ENCODE measurements around the gene CLEC2D.
"Not testable (repeated sequence)": the region's sequence is repeated elsewhere in the genome, so short reads cannot be mapped to it uniquely, and the experiment has no call there.

CLEC2D gene

DNA sequence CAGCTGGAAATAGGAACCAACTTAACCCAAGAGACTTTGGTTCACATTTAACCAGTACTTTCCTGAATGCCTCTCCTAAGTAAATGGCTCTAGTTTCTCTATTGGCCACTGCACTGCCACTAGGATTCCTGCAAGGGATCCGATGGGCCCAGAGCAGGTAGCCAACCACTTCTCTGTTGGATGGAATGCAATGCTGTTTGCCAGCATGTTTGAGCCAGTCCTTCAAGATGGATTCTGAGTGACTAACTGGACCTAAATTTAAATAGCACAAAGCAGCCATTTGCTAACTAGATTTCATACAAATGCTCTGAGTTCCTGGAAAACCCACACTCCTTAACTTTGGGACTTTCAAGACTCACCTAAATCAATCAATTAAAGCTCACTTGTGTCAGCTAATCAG lies 9.5 kb upstream of the CLEC2D start:
- no peak for FAIRE-seq

DNA sequence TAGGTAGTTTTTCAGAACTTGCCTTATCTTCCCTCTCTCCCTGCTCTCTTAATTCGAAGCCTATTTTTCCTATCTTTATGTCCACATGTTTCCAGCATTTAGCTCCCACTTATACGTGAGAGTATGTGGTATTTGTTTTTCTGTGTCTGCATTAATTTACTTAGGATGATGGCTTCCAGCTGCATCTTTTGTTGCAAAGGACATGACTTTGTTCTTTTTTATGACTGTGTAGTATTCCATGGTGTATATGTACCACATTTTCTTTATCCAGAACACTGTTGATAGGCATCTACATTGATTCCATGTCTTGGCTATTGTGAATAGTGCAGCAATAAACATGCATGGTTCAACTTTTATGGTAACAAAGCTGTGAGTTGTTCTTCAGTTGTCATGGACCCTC lies 7.8 kb upstream of the CLEC2D start:
- no peak for FAIRE-seq

DNA sequence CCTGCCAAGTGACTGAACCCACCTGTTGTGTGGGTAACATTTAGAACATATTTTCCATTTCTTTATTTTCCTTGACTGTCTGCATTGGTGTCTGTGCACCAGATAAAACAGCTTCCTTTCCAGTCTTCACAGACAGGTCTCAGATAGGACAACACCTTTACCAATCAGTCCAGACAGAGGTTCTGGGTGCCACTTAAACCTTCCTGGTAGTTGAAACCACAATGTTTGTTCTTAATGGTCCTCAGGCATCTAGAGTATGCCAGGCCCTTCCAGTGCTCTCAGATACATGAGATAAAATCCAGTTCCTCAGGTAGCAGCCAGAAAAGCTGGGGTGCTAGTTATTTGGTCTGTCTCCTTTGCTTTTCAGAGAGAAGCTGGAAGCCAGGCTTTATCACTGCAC lies 7.0 kb upstream of the CLEC2D start:
- no peak for FAIRE-seq

DNA sequence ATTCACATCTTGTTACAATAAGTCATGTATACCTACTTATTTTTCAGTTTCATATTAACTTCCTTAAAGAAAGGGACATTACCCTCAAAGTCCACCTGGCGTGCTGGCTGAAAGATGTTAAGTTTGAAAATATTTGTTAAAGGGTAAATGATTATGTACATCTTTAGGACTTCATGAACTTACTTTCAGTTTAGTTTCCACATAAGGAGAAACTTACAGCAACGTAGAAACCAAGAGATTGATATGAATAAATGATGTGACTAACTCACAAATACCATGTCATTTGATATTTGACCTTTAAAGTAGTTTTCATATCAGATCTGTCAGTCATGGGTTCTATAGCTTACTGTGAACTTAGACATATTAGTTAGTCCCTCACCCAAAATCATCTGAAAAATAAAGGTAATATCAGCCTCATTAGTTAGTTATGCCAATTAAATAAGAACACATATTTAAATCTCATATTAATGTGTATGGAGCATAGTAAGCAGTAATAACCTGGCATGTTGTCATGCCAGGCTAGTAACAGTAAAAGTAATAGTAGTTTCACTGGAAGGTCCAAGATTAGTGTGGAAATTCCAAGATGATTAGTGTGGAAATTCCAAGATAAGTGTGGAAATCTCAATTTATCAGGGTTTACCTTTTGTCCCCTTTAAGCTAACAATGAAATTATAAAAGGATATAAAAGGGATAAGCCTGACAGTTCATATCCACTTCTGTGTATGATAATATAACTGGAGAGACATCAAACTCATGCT lies 1.9 kb upstream of the CLEC2D start:
- FAIRE-seq = no peak

DNA sequence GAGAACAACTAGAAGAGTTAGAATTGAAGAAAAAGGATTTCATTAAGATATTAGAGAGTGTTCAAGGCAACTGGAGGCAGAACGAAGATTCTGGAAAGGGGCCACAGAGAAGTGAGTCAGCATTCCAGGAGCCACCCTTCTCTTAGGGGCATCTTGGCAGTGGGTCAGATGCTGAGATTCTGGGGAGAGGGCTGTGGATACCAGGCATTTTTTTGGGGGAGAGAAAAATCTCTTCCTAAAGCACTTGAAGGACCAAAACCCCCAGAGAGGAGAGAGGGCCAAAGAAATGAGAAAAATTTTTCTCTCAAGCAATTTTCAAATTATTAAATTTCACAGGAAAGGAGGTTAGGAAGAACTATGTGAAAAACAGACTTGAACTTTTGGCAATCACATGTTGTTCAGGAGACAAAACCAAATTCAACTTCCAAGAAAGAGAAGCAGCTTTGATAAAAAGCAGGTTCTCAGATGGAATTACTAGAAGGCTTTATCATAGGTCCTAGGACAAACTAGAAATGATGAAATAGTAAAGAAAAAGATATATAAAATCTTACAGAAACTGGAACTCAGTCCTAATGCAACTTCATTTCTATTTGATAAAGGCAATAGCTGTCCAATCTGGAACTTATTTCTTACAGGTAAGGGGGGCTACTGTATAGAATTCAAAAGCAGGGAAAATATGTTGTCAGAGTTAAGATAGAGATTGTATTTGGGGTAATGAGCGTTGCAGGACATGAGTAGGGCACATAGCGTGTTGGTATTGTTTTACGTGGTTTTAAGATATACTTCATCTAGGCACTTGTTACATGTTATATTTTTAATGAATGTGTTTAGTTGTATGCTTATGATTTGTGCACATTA lies 1.1 kb upstream of the CLEC2D start:
- FAIRE-seq = no peak

DNA sequence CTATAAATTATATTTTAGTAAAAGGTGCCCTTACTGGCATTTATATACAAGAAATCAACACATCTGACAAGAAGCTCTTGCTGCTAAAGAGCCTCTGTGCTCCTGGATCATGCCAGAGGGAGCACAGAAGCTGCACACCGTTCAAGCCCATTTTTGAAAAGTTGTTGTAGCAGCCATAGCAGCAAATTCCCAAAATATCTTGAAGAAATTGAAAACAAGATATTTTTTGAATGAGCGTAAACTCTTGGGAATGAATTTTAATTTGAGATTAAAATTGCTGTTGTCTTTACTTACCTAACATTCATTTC lies 540 bp upstream of the CLEC2D start:
- no peak for FAIRE-seq

DNA sequence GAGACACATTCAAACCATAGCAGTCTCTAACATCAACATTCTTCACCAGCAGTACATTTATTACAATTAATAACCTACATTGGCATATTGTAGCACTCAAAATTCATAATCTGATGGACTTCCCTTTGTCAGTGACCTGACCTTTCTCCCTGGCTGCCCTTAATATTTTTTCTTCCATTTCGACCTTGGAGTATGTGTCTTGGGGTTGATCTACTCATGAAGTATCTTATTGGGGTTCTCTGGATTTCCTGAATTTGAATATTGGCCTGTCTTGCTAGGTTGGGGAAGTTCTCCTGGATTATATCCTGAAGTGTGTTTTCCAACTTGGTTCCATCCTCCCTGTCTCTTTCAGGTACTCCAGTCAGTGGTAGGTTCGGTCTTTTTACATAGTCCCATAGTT lies 2.8 kb downstream of the CLEC2D start:
- FAIRE-seq = not testable (repeated sequence)

DNA sequence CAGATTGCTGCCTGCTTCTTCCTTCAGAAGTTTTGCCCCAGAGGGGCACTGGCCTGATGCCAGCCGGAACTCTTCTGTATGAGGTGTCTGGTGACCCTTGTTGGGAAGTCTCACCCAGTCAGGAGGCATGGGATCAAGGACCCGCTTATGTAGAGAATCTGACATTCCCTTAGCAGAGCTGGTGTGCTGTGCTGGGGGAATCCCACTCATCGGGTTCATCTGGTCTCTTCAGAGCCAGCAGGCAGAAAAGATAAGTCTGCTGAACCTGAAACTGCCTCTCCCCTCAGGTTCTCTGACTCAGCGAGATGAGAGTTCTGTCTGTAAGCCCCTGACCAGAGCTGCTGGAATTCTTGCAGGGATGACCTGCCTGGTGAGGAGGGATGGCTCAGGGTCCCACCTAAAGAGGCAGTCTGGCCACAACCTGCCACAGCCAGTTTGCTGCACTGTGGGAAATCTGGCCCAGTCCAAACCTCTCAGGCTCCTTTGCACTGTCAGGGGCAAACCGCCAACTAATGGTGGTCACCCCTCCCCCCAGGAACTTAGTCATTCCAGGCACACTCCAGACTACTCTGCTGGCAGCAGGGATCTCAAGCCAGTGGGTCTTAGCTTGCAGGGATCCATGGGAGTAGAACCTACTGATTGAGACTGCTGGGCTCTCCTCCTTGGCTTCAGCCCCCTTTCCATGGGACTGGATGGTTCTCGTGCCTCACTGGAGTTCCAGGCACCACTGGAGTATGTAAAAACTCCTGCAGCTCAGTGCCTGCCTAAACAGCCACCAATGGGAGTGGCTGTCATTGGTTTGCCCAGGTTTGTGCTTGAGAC lies 4.1 kb downstream of the CLEC2D start:
- no peak for FAIRE-seq

DNA sequence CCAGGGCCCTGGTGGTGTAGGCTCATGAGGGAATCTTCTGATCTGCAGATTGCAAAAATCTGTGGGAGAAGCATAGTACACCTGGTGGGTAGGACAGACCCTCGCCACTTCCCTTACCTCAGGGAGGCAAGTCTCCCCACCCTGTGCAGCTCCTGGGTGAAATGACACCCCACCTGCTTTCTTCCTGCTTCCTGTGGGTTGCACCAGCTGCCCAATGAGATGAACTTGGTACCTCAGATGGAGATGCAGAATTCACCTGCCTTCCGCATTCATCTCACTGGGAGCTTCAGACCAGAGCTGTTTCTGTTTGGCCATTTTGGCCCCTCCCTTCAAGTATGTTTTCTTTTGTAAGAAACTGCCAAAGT lies 4.7 kb downstream of the CLEC2D start:
- FAIRE-seq = no peak

DNA sequence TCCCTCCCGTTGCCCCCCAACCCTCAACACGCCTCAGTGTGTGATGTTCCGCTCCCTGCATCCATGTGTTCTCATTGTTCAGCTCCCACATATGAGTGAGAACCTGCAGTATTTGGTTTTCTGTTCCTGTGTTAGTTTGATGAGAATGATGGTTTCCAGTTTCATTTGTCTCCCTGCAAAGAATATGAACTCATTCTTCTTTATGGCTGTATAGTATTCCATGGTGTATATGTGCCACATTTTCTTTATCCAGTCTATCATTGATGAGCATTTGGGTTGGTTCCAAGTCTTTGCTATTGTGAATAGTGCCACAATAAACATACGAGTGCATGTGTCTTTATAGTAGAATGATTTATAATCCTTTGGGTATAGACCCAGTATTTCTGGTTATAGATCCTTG lies 13.0 kb downstream of the CLEC2D start:
- FAIRE-seq = not testable (repeated sequence)

DNA sequence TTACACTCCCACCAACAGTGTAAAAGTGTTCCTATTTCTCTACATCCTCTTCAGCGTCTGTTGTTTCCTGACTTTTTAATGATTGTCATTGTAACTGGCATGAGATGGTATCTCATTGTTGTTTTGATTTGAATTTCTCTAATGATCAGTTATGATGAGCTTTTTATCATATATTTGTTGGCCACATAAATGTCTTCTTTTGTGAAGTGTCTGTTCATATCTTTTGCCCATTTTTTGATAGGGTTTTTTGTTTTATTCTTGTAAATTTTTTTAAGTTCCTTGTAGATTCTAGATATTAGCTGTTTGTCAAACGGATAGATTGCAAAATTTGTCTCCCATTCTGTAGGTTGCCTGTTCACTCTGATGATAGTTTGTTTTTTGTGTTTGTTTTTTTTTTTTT lies 13.4 kb downstream of the CLEC2D start:
- FAIRE-seq = peak; percentile 40

DNA sequence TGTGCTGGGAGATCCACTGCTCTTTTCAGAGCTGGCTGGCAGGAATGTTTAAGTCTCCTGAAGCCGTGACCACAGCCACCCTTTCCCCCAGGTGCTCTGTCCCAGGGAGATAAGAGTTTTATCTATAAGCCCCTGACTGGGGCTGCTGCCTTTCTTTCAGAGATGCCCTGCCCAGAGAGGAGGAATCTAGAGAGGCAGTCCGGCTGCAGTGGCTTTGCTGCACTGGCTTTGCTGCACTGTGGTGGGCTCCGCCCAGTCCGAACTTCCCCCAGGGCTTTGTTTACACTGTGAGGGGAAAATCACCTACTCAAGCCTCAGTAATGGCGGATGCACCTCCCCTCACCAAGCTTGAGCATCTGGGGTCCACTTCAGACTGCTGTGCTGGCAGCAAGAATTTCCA lies 15.9 kb downstream of the CLEC2D start:
- not testable (repeated sequence) for FAIRE-seq

DNA sequence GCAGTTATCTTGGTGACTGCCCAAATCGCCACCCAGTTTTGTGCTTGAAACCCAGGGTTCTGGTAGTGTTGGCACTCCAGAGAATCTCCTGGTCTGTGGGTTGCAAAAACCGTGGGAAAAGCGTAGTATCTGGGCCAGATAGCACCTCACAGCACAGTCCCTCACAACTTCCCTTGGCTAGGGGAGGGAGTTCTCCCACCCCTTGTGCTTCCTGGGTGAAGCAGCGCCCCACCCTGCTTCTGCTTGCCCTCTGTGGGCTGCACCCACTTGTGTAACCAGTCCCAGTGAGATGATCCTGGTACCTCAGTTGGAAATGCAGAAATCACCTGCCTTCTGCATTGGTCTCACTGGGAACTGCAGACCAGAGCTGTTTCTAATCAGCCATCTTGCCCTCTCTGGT lies 16.4 kb downstream of the CLEC2D start:
- FAIRE-seq = no peak

DNA sequence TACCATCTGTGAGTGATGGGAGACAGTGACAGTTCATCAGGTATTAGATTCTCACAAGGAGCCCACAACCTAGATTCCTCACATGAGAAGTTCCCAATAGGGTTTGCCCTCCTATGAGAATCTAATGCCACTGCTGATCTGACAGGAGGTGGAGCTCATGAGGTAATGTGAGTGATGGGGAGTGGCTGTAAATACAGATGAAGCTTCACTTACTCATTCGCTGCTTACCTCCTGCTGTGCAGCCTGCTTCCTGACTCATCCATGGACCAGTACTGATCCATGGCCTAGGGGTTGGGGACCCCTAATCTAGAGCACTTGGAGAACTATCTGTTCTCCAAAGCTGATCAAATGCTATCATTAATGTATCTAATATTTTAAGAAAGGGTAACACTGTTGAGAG lies 17.7 kb downstream of the CLEC2D start:
- no peak for FAIRE-seq

DNA sequence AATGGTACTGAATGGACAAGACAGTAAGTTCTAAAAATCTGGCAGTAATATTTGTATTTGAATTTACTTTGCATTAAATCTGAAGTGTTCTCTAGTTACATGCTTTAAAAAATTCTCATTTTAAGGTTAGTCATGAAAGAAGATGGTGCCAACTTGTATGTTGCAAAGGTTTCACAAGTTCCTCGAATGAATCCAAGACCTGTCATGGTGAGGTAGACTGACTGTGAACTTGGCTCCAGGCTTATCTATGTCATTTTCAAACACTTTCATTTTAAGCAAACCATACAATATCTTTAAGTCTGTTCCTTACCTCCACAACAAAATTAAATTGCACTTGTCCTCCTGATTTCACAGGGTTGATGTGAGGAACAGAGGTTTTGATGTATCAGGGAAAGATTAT lies 23.4 kb downstream of the CLEC2D start:
- no peak for FAIRE-seq

DNA sequence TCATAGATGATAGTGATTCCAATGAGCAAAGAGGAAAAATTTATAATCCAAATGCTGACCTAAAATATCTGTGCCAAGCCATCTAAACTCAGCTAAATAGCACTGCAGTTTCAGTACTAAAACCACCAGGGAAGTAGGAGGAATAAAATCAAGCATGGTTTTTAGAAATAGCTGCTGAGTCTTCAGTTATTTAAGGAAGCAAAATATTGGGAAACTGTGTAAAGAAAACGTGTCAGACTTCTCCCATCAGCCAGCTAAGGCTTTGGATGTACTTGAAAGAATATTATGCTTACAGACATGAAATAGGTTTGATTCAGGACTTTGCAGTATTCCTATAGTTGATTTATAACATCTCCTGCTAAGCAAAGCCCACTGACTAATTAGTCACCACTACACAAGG lies 24.7 kb downstream of the CLEC2D start:
- FAIRE-seq = no peak

DNA sequence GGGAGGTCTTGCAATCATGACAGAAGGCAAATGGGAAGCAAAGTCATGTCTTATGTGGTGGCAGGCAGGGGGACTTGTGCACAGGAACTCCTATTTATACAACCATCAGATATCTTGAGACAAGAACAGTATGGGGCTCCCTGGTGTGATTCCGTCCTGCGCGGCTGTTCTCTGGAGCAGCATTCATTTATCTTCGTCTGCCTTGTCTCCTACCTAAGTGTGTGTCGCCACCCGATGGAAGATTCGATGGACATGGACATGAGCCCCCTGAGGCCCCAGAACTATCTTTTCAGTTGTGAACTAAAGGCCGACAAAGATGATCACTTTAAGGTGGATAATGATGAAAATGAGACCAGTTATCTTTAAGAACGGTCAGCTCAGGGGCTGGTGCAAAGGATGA lies 25.6 kb downstream of the CLEC2D start:
- not testable (repeated sequence) for FAIRE-seq

DNA sequence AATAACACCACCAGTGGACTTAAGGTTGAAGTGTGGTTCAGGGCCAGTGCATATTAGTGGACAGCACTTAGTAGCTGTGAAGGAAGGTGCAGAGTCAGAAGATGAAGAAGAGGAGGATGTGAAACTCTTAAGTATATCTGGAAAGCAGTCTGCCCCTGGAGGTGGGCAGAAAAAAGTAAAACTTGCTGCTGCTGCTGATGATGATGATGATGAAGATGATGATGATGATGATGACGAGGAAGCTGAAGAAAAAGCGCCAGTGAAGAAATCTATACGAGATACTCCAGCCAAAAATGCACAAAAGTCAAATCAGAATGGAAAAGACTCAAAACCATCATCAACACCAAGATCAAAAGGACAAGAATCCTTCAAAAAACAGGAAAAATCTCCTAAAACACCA lies 26.1 kb downstream of the CLEC2D start:
- not testable (repeated sequence) for FAIRE-seq

DNA sequence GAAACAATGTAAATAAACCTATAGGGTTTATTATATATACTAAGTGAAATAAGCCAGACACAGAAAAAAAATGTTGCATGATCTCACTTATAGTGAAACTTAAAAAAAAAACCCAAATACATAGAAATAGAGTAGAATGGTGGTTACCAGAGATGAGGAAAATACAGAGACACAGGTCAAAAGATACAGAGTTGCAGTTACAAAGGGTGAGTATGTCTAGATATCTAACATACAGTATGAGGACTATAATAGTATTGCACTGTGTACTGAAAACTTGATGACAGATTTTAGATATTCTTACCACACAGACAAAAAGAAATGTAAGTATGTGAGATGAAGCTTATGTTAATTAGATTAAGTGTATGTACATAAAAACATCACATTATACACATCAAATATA lies 28.1 kb downstream of the CLEC2D start:
- no peak for FAIRE-seq

DNA sequence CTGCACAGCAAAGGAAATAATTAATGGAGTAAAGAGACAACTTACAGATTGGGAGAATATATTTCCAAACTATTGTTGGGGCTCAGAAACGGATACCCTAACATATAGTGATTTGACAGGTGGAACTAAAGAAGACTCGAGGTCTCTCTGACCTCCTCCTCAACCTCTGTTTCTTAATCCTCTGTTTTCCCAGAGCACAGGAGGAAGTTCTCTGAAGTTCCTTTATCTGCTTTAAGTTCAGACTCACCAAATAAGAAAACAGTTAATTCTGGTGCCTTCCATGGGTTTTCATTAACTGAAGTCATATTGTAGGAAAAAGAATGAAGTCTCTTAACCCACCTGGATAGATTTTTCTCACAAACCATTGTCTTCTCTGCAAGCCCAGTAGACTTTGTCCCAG lies 29.2 kb downstream of the CLEC2D start:
- FAIRE-seq = no peak

DNA sequence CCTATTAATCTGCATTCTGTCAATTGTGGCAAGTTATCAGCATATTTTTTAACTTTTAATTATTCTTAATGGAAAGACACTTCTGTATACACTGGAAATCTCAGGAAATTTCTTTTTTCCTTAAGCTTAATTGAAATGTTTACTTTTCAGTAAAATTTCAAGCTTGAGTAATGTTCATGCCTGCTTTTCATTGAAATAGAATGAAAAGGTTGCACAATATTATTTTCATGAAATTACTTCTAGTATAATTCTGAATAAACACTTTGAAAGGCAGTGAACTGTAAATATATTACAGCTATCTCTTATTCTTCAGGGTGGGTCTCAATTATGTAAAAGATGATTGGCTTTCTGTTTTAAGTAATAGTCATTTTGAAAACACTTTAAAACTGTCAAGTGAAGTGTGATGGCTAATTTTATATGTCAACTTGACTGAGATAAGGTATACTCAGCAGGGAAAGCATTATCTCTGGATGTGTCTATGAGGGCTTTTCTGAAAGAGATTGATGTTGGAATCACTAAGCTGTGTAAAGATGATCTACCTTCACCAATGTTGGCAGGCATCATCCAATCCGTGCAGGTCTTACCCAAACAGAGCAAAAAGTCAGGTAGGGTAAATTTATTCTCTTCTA lies 29.9 kb downstream of the CLEC2D start:
- no peak for FAIRE-seq

DNA sequence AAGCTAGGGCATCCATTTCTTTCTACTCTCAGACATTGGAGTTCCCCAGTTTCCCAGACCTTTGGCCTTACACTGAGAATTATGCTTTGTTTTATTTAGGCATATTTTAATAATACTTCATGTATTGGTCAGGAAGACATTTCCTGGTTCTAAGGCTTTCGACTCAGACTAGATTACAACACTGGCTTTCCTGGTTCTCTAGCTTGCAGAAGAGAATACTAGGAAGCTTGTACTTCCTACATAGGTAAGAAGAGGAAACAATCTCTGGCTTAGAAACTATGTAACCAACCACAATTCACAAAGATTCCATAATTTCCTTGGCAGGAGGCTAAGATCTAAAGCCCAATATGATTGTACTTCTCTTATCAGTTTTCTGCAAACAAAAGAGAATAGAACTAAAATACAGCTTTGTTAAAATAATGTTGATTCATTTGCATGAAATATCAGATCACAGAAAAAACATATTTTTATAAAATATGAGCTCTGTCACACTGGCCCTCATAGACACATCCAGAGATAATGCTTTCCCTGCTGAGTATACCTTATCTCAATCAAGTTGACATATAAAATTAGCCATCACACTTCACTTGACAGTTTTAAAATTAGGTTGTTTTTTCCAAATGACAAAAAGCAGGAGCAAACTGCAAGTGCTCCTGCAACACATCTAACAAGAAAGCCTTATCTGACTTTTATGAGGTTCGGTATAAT lies 30.5 kb downstream of the CLEC2D start:
- no peak for FAIRE-seq

DNA sequence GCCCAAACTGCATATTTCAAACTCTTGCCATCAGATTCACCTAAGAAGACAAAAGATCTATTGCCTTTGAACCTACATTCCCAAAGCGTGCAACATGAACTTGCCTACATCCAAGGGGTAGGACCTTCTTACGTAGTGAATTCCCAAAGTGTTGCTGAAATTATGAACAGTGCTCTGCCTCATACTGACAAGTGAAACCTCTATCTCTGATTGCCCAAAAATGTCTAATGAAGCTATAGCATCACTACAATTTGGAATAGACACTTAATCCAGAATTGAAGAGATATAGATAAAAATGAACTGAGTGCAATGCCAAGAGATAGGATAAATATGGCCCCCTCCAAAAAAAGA lies 31.1 kb downstream of the CLEC2D start:
- no peak for FAIRE-seq

All from G401.6 (cell line).